ENCODE results near the gene IGFBP3.

Gene IGFBP3

DNA sequence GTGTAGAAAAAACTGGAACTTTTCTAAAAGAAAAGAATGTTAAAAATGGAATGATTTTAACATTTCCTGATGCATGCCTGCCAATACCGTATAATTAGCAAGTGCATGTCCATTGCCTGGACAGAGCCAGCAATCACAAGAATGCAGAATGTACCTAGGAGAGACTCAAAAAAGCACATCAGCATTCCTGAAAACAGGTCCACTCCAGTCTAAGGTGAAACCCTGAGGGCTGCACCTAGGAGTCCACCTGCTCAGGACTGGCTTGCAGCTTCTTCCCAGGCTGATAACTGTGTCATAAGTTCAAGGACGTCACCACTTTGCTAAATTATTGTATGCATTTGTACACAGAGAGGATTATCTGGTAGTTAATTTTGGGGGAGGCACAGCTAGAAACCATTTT is 53.6 kb downstream of the IGFBP3 start:
- DNase-seq, result no peak

DNA sequence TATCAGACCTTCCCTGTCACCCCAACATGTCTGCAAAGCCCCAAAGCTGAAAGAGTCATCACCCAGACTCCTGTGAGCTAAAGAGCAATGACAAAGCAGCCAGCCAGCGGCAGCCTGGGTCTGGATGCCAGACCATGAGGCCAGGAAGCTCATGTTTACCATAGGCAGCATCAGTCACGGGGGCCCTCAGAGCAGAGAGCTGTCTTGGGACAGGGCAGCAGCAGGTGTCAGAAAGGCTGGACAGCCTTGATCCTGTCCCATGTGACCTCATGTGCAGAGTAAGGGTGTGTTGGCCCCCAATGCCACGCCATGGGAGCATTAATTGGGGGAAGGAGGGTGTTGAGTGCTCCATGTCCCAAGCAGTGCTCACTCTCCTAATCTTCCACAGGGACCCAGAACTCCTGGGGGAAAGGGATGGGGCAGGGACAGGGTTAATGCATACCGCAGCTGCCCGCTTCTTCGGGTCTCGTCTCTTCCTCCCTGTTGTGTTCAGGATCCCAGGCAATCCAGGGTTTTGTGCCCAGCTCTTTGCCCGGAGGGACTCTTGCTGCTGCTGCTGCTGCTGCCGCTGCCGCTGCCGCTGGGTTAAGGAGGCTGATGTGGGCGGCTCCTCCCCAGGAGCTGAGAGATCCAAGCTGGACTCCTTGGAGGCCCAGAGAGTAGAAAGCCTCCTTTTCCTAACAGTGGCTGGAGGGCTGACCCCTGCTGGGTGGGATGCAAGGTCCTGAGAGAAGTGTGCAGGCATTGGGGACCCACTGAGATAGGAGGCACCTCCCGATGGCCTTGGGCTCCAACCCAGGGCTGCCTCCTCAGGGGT is 55.3 kb downstream of the IGFBP3 start:
- no peak for DNase-seq

DNA sequence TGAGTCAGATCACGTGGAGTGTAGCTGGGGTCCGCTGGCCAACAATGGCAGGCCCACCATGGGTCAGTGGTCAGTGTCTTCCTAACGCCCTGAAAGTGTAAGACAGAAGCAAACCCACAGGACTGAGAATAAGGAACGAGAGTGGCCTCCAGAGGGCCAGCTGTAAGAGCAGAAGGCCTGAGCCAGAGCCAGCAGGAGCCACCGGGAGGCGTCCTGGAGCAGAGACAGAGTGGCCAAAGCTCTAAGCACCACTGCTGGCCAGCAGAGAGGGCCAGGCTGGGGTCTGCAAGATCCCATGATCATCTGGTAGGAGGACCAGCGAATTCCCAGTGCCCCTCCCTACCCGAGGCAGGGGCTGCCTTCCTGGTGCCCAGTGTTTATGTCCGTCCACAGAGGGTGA is 57.4 kb downstream of the IGFBP3 start:
- no peak for DNase-seq

Data from cerebellar nuclear complex (tissue), 1 donor.